HG03159 (cell line): ENCODE measurements around the gene PKMYT1.
"Not testable (repeated sequence)": the region's sequence is repeated elsewhere in the genome, so short reads cannot be mapped to it uniquely, and the experiment has no call there.

ENCODE experiments used
- ATAC-seq: cut with Tn5 transposase; IDR thresholded peaks from one replicate; pipeline ENCODE4 v1.9.1; 2021; ENCODE audit warnings: mild to moderate bottlenecking, moderate library complexity; ENCODE audit not compliant: unreplicated experiment

PKMYT1 gene

DNA sequence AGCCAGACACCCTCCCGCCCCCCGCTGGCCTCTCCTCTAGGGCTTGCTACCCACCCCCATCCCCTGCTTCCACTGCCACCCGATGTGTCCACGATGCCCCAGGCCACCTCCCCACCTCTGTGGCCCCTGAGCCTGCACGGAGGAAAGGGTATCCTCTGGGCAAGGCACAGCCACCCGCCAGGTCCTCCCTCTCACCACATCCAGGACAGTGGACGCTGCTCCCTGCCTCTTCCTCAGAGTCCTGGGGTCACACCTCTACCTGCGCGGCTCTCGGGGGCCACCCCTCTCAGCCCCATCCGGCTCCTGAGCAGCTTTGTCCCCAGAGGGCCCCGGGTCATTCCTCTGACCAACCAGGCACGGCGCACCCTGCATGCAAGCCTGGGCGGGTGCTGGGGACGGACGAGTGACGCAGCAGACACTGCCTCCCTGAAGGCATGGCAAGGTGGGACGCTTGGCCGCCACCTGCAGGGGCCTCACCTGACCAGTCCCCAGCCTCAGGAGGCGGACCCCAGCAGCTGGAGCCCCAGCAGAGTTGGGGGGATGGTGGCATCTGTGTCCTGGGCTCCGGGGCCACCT lies 43.7 kb downstream of the PKMYT1 start:
- ATAC-seq: no peak

DNA sequence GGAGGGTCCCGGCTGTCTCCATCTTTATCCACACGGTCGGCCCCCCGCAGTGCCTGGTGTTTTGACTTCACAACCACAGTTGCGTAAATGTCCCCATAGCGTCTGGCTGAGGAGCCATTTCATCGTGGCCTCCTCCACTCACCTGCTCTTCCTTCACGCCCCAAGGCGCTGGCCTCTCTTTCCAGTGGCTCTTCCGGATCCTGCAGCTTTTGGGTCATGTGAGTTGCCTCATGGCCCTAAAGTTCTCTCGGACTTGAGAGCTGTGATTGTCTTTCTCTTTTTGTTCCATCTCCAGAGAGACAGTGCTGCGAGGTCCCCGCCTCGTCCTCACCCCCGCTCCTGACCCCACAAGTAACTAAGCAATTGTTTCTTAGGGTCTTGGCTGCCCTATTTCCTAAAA lies 45.8 kb downstream of the PKMYT1 start:
- no peak for ATAC-seq

DNA sequence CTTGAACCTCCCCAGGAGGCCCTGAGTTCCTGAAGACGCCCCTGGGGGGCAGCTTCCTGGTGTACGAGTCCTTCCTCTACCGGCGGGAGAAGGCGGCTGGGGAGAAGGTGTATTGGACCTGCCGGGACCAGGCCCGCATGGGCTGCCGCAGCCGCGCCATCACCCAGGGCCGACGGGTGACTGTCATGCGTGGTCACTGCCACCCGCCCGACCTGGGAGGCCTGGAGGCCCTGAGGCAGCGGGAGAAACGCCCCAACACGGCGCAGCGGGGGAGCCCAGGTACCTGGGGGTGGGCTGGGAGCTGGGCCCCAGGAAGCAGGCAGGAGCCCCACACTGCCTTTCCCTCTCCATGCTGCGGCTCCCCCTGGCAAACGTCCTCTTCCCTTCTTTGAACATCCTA lies 46.5 kb downstream of the PKMYT1 start:
- no peak for ATAC-seq

DNA sequence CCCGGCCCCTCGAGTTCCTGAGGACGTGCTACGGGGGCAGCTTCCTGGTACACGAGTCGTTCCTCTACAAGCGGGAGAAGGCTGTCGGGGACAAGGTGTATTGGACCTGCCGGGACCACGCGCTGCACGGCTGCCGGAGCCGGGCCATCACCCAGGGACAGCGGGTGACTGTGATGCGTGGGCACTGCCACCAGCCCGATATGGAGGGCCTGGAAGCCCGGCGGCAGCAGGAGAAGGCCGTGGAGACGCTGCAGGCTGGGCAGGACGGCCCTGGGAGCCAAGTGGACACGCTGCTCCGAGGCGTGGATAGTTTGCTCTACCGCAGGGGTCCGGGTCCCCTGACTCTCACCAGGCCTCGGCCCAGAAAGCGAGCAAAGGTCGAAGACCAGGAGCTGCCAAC lies 47.1 kb downstream of the PKMYT1 start:
- no peak for ATAC-seq

DNA sequence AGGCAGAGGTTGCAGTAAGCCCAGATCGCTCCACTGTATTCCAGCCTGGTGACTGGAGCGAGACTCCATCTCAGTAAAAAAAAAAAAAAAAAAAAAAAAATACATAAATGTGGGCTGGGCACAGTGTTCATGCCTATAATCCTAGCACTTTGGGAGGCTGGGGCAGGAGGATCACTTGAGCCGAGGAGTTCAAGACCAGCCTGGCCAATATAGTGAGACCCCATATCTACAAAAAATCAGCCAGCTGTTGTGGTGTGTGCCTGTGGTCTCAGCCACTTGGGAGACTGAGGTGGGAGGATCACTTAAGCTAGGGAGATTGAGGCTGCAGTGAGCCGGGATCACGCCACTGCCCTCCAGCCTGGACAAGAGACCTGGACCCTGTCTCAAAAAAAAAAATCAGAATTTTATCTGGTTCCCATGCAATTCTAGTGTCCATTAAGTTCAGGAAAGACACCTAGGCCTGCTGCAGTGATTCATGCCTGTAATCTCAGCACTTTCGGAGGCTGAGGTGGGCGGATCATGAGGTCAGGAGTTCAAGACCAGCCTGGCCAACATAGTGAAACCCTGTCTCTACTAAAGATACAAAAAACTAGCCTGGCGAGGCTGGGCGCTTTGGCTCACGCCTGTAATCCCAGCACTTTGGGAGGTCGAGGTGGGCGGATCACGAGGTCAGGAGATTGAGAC lies 48.9 kb downstream of the PKMYT1 start:
- ATAC-seq: not testable (repeated sequence)

- no peak for ATAC-seq
Observed at GRCh38 chr16:2930236-2930635, 50.0 kb downstream of the PKMYT1 start.

DNA sequence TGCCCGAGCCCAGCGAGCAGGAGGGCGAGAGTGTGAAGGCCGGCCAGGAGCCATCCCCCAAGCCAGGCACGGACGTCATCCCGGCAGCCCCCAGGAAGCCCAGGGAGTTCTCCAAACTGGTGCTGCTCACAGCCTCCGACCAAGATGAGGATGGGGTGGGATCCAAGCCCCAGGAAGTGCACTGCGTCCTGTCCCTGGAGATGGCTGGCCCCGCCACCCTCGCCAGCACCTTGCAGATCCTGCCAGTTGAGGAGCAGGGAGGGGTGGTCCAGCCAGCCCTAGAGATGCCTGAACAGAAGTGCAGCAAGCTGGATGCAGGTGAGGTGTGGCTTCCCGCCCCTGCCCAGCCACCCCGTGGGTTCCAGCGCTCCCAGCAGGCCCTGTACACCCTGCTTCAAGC lies 50.6 kb downstream of the PKMYT1 start:
- no peak for ATAC-seq

DNA sequence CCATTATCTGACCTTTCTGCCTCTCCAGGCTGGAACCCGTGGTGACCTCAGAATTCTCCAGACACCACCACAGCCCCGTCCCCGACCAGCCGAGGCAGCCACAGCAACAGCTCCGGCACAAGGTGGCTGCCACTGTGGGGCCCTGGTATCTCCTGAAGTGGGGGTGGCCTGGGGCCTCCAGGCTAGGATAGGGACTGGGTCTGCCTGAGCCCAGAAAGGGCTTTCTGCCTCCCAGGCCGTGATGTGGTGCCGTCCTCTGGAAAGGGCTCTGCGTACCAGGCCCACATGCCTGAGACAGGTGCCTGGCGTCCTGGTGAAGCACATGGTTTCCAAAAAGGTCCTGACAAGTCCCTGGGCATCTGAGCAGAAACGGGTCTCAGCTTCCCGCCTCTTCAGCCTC lies 51.5 kb downstream of the PKMYT1 start:
- ATAC-seq: no peak

GRCh38 chr16:2928151-2928550 lies 52.1 kb downstream of the PKMYT1 start:
- ATAC-seq: not testable (repeated sequence)

- ATAC-seq: peak; percentile 67
Observed at GRCh38 chr16:2927010-2927646, 53.1 kb downstream of the PKMYT1 start.

- ATAC-seq: no peak
Observed at GRCh38 chr16:2926650-2926999, 53.6 kb downstream of the PKMYT1 start.

DNA sequence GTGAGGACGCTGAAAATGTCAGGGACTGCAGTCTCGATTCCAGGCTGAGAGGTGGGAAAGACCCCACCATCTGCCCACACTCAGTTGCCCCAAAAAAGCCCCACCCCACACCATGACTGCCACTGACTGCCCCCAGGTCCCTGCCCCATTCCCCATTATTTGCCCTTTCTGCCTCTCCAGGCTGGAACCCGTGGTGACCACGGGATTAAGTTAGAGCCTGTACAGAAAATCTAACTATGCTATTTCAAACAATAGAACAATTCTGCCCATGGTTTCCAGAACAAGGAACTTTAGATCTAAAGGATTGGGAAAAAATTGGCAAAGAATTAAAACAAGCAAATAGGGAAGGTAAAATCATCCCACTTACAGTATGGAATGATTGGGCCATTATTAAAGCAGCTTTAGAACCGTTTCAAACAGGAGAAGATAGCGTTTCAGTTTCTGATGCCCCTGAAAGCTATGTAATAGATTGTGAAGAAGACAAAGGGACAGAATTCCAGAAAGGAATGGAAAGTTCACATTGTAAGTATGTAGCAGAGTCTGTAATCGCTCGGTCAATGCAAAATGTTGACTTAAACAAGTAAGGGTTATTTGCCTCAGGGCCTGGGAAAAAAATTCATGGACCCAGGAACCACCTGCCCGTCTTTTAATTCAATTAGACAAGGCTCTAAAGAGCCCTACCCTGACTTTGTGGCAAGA lies 54.1 kb downstream of the PKMYT1 start:
- ATAC-seq: no peak

DNA sequence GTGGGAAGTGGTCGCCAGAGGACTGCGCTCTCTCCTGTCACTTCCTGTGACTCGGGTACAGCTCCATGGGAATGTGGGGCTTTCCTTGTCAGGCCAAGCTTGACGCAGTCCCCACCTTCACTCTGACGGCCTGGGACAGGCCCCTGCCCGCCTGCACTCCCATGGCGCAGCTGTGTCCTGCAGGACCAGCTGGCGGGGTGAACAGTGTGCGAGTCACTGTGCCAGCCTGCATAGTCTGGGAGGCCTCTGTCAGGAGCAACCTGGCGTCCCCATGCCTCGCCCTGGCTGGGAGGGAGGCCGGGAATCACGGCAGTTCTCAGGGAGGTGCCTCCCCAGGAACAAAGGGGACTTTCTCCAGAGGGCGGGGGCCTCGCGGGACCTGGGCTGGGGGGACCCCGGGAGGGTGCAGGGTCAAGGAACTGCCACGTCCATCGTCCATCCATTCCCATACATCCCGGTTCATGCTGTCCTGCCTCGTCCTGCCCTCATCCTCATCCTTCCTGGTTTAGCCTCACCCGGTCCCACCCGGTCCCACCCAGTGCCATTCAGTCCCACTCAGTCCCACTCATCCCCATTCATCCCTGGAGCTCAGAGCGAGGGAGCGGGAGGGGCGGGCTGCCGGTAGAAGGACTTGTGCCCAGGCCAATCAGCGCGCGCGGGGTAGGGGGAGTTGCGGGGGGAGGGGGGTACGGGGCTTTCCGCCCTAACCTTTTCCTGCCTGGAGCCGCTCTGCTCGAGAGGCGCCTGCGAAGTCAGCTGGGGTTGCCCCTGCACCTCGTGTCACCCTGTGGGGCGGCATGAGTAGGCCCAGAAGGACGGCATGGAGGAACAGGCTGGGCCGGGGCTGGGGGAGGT lies 55.1 kb downstream of the PKMYT1 start:
- ATAC-seq: no peak

GRCh38 chr16:2923481-2923880 lies 56.8 kb downstream of the PKMYT1 start:
- no peak for ATAC-seq
